Adrenal gland (tissue), 12 donors: ENCODE data around the gene CDYL. TPM values are rescaled to one million over a fixed set of nuclear protein-coding genes. Genes with fewer than 3 reads are reported as not detected.

Source experiments
- DNase-seq, 7 donors: peaks; one replicate each; pipeline ENCODE4 v3.0.0-alpha.2; 2019 to 2020
- H3K27ac ChIP-seq, 5 donors: fragments of 200-600 bp; sonication (generic) in 4 of 5; 1 replicate in 3 of 5; 2 replicates in 2 of 5; pipeline versions ENCODE4 v1.5.1 to v1.8.0; 2016 to 2020; ENCODE audit warnings: mild to moderate bottlenecking in 1 of 5
- H3K27me3 ChIP-seq: fragments of 200-600 bp; 2 replicates; pipeline ENCODE4 v1.8.0; 2021
- H3K36me3 ChIP-seq, 2 donors: fragments of 200-600 bp; replicated peaks in 1 of 2; 1 replicate in 1 of 2; 2 replicates in 1 of 2; pipeline versions ENCODE4 v1.5.1 to v1.8.0; 2018 to 2022
- H3K4me1 ChIP-seq, 2 donors: fragments of 200-600 bp; replicated peaks in 1 of 2; 1 replicate in 1 of 2; 2 replicates in 1 of 2; pipeline versions ENCODE4 v1.5.1 to v1.8.0; 2018 to 2021
- H3K4me3 ChIP-seq, 4 donors: fragments of 200-600 bp; sonication (generic) in 3 of 4; one replicate each; pipeline ENCODE4 v1.5.1; 2016 to 2018
- H3K9me3 ChIP-seq, 3 donors: fragments of 200-600 bp; sonication (generic) in 1 of 3; replicated peaks in 1 of 3; 1 replicate in 2 of 3; 2 replicates in 1 of 3; pipeline versions ENCODE4 v1.5.1 to v1.8.0; 2016 to 2021
- POLR2A ChIP-seq, 2 donors: fragments of 450-650 bp; IDR thresholded peaks; one replicate each; pipeline ENCODE4 v1.6.1; 2017; ENCODE audit warnings: antibody characterized with exemption in 2 of 2, mild to moderate bottlenecking in 2 of 2, moderate library complexity in 1 of 2
- WGBS, 4 donors: extraction: QIAGEN DNeasy Blood & Tissue Kit in 2 of 4; methylation state at CpG; one replicate each; pipeline versions ENCODE4 v1.1.5 to v1.1.7; 2013 to 2017; 5-methylcytosine and 5-hydroxymethylcytosine counted together
- intact Hi-C, 2 donors: fragments of 100-400 bp; cut with DNase I; formaldehyde crosslinking; loops; one replicate each; pipeline versions ENCODE4 v1.14.1 to v1.15.0; 2022 to 2023
- polyA plus RNA-seq, 3 donors: library from polyadenylated mRNA; stranded (reverse); fragments of 200-250 nt in 2 of 3; fragments of 350-450 nt in 1 of 3; fragmentation: Illumina TruSeq in 1 of 3; extraction: RNeasy Lipid Tissue Mini Kit (QIAGEN cat#74804) in 1 of 3; gene quantifications; one replicate each; pipeline ENCODE4 v1.2.3, GENCODE V29; 2013 to 2014
- total RNA-seq, 9 donors: library from RNA; depleted of rRNA in 4 of 9; stranded (reverse); fragments of >200 nt in 4 of 9; fragments of 120-200 nt in 1 of 9; fragmentation: NEBNext Ultra II Directional in 1 of 9; extraction: Animal tissue kit (Norgen Biotek cat#: 25700) in 1 of 9; gene quantifications; one replicate each; pipeline versions ENCODE4 v1.1.0 to v1.2.4, GENCODE V29; 2013 to 2023
- TF ChIP-seq, protein P1 (sequence below), 6 experiments: fragments of 450-650 bp in 4 of 6; fragments of 200-600 bp in 2 of 6; sonication (generic) in 1 of 6; IDR thresholded peaks; 1 replicate in 5 of 6; 2 replicates in 1 of 6; pipeline versions ENCODE4 v1.5.1 to v1.8.0; 2016 to 2021; ENCODE audit warnings: antibody characterized with exemption in 6 of 6, mild to moderate bottlenecking in 2 of 6, moderate library complexity in 1 of 6
- donor health status: healthy with polysubstance abuse.
- donor health status: Bipolar disorder and iron deficiency.
- donor health status: DM: yes; HTN: yes; CAD: no.
- donor health status: DM: no; HTN: no; CAD: no.
- donor health status: DM: no; HTN: no; CAD: no.
- donor health status: DM: yes; HTN: yes; CAD: no.

The CDYL gene
- total and polyA plus RNA-seq, 12 donors, result 3.3 to 47.1 (median 24.8) TPM

DNA sequence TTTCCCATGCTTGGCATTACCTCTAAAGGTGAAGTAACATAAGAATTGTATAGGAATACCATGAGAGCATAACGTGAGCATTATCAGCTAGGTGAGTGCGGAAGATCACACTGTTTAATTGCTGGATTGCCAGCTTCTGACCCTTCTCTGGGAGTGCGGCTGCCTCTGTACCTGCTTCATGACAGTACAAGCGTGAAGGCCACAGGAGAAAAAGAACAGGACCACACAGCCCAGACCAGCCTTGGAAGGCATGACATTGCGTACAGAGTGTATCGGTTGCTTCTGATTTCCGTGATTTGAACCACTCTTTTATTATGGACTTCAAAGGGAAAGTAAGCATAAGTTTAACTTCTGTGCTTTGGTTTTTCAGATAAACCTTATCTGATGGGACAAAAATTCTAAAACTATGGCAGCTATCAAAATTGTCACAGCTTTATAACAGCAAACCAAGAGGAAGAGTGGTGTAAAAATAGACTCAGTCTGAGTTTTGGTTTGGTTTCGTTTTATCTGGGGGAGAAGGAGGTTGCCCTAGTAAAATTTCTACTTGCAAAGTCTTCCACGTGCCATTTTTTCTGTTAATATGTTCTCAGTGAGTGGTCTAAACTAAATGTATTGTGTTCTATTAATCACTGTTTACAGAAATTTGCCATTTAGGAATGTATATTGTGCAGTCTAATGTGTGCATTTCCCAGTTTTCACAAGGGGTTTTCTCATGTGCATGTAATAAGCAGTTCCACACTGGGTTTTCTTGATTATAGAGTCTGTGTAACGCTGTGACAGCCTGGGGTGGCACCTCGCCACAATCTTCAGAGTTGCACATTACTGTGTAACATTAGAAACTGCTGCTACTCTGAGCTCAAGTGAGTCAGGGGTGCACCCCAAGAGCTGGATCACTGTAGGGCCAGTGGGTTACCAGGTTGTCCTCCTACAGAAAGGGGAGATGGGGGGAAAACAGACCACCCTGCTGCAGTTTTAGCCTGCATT is 130.4 kb downstream of the CDYL start:
- intact Hi-C loops, result no loop called here
- DNase-seq, result peak in 5 of 7 donors; percentile 32 to 47 (median 42)
- Histone ChIP-seq H3K36me3 (no peaks in the 10 kb centered on the region), H3K9me3 (no peaks in the 10 kb centered on the region), H3K27ac (peak overlapping the region in 4 of 5 donors; percentile 25 to 77 (median 58)), H3K27me3 (no peaks in the 10 kb centered on the region), H3K4me1 (peaks cover 7 to 16% of the 10 kb centered on the region in 2 donors), H3K4me3 (peak overlapping the region in 1 of 4 donors; percentile 45)
- 37 to 52% (median 44%) methylated on average over 11 of the region's 11 CpGs for WGBS, 4 donors
- peak in 1 of 2 donors; percentile 17 for TF ChIP-seq POLR2A (IDR thresholded peaks at IDR 0.05)
- TF ChIP-seq, protein P1, sequence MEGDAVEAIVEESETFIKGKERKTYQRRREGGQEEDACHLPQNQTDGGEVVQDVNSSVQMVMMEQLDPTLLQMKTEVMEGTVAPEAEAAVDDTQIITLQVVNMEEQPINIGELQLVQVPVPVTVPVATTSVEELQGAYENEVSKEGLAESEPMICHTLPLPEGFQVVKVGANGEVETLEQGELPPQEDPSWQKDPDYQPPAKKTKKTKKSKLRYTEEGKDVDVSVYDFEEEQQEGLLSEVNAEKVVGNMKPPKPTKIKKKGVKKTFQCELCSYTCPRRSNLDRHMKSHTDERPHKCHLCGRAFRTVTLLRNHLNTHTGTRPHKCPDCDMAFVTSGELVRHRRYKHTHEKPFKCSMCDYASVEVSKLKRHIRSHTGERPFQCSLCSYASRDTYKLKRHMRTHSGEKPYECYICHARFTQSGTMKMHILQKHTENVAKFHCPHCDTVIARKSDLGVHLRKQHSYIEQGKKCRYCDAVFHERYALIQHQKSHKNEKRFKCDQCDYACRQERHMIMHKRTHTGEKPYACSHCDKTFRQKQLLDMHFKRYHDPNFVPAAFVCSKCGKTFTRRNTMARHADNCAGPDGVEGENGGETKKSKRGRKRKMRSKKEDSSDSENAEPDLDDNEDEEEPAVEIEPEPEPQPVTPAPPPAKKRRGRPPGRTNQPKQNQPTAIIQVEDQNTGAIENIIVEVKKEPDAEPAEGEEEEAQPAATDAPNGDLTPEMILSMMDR (IDR thresholded peaks at IDR 0.05), result no peak

DNA sequence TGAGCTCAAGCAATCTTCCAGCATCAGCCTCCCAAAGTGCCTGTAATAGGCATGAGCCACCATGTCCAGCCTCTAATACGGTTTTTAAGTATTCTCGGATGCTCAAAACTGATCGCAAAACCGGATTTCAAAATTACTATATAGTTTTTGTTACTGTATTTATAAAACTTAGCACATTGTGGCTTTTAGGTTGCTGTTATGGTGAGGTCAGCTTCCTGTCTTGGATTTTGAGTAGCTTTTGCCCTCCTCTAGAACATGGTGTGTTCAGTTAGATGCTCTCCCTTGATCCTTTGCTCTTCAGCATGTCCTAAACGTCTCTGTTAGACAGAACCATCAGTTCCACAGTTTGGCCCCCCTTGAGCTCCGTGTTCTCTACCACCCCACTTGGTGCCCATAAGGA is 131.4 kb downstream of the CDYL start:
- Histone ChIP-seq H3K4me3 (no peak overlapping the region), H3K27ac (no peak overlapping the region), H3K4me1 (peaks cover 7 to 16% of the 10 kb centered on the region in 2 donors), H3K9me3 (no peaks in the 10 kb centered on the region), H3K27me3 (no peaks in the 10 kb centered on the region), H3K36me3 (no peaks in the 10 kb centered on the region)
- WGBS, 4 donors, result 85 to 92% (median 87%) methylated on average over 6 of the region's 6 CpGs
- intact Hi-C loops, result no loop called here
- TF ChIP-seq, protein P1 (IDR thresholded peaks at IDR 0.05), result no peak
- no peak for TF ChIP-seq POLR2A (IDR thresholded peaks at IDR 0.05)
- no peak for DNase-seq

DNA sequence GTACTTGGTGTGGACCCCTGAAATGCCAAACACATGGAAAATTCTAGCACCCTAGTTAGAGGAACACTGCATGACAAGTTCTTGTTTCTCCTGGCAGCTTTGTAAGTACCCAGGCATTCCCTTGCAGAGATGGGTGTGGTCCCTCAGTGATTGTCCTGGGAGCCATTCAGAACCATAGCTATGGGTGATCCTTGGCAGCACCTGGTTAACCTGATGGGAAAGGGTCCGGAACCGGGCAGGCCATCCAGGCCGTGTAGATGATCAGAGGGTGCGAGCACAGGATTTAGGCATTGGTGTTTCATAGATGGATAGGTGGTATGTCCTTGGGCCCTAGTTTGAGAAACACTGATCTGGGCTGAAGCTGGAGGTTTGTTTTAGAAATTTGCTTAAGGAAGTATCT is 131.9 kb downstream of the CDYL start:
- peaks cover 7 to 16% of the 10 kb centered on the region in 2 donors for H3K4me1 ChIP-seq
- H3K4me3 ChIP-seq, result no peak overlapping the region
- no peaks in the 10 kb centered on the region for H3K9me3 ChIP-seq
- TF ChIP-seq, protein P1 (IDR thresholded peaks at IDR 0.05), result no peak
- no peak for TF ChIP-seq POLR2A (IDR thresholded peaks at IDR 0.05)
- H3K36me3 ChIP-seq, result no peaks in the 10 kb centered on the region
- no peak for DNase-seq
- no peaks in the 10 kb centered on the region for H3K27me3 ChIP-seq
- 94 to 98% (median 97%) methylated on average over 3 to 4 of the region's 4 CpGs for WGBS, 4 donors
- intact Hi-C loops, result no loop called here
- H3K27ac ChIP-seq, result no peak overlapping the region

DNA sequence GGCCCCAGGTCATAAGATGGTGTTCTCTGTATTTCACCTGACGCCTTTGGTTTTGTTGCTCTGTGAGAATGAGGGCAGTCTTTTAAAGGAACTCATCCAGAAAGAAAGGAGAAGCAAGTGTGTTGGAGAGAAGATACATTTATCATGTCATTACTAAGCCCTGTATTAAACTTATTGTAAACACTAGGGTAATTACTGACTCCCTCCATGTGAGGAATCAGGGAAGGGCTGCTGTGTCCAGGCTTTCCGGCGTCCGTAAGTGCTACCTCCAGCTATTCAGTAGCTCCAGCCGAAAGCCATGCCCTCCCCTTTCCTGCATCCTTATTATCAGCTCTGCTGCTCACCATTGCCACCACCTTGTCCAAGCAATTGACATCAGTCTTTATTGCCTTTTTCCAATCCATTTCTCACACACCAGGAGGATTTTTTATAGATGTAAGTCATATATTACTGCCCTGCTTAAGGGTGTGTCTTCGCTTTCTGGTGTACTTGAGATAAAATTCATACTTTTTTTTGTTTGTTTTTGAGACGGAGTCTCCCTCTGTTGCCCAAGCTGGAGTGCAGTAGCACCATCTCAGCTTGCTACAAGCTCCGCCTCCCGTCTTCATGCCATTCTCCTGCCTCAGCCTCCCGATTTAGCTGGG is 133.0 kb downstream of the CDYL start:
- no peak for TF ChIP-seq POLR2A (IDR thresholded peaks at IDR 0.05)
- TF ChIP-seq, protein P1 (IDR thresholded peaks at IDR 0.05), result no peak
- H3K27ac ChIP-seq, result no peak overlapping the region
- no peak overlapping the region for H3K4me3 ChIP-seq
- H3K27me3 ChIP-seq, result no peaks in the 10 kb centered on the region
- DNase-seq, result no peak
- no peaks in the 10 kb centered on the region for H3K9me3 ChIP-seq
- 81 to 88% (median 88%) methylated on average over 10 of the region's 10 CpGs for WGBS, 4 donors
- H3K4me1 ChIP-seq, result peaks cover 7 to 24% of the 10 kb centered on the region in 2 donors
- H3K36me3 ChIP-seq, result no peaks in the 10 kb centered on the region
- intact Hi-C loops, result no loop called here
